Thyroid gland (tissue), 4 donors: ENCODE results near the gene CCDC92.

Experiments used
- POLR2A ChIP-seq, 2 donors: fragments of 450-650 bp; IDR thresholded peaks; one replicate each; pipeline ENCODE4 v1.6.1; 2017; ENCODE audit warnings: antibody characterized with exemption in 2 of 2, mild to moderate bottlenecking in 2 of 2, moderate library complexity in 1 of 2
- TF ChIP-seq, protein P1 (sequence below), 6 experiments: fragments of 200-600 bp in 3 of 6; fragments of 450-650 bp in 3 of 6; sonication (generic) in 3 of 6; IDR thresholded peaks; one replicate each; pipeline ENCODE4 v1.5.1; 2016 to 2019; ENCODE audit warnings: antibody characterized with exemption in 6 of 6, mild to moderate bottlenecking in 2 of 6, inconsistent platforms in 1 of 6, moderate library complexity in 1 of 6

DNA sequence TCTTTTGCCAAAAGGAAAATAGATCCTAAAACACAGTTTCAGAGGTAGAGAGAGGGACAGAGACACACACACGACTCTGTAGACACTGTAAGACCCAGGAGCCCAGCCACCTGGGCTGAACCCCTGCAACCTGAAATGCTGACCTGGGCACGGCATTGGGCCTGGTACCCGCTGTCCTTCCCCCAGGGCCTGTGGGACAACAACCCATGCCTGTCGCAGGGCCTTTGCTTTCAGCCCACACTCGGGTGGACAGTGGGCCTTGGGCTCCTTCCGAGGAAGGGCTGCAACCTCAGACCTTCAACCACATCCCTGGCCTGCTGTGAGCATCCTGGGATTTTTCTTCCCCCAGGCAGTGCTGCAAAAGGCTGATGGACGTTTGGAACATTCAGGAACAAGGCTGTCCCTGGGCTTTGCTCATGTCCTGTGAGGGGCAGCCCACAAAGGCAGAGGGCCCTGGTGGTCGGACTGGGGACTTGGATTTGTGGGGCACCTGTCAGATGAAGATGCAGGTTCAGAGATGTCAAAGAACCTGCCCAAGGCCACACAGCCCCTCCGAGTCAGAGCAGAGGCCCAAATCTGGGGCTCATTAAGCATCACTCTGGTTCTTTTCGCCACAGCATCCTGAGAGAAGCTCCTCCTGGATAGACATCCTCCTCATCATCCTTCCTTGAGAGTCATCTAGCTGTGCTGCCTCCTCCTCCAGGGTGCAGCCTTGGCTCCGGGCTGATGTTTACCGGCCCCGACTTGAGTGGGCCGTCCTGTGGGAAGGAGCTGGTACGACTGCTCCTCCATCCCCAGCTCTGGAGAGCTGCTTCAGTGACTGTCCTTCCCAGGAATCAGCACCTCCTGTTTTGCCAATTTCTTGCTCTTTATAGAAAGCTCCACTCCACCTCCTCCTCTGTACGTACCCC is 32.7 kb downstream of the CCDC92 start:
- TF ChIP-seq POLR2A (IDR thresholded peaks at IDR 0.05), result no peak
- TF ChIP-seq, protein P1, sequence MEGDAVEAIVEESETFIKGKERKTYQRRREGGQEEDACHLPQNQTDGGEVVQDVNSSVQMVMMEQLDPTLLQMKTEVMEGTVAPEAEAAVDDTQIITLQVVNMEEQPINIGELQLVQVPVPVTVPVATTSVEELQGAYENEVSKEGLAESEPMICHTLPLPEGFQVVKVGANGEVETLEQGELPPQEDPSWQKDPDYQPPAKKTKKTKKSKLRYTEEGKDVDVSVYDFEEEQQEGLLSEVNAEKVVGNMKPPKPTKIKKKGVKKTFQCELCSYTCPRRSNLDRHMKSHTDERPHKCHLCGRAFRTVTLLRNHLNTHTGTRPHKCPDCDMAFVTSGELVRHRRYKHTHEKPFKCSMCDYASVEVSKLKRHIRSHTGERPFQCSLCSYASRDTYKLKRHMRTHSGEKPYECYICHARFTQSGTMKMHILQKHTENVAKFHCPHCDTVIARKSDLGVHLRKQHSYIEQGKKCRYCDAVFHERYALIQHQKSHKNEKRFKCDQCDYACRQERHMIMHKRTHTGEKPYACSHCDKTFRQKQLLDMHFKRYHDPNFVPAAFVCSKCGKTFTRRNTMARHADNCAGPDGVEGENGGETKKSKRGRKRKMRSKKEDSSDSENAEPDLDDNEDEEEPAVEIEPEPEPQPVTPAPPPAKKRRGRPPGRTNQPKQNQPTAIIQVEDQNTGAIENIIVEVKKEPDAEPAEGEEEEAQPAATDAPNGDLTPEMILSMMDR (IDR thresholded peaks at IDR 0.05), result no peak
